NCI-H524 (cell line): ENCODE results near the gene WNT9A.
"Not testable (repeated sequence)": the region's sequence is repeated elsewhere in the genome, so short reads cannot be mapped to it uniquely, and the experiment has no call there.

Experiments used
- DNase-seq, 2 experiments: peaks; one replicate each; lab custom pipeline; 2025; lab: John Stamatoyannopoulos, UW

Gene WNT9A

DNA sequence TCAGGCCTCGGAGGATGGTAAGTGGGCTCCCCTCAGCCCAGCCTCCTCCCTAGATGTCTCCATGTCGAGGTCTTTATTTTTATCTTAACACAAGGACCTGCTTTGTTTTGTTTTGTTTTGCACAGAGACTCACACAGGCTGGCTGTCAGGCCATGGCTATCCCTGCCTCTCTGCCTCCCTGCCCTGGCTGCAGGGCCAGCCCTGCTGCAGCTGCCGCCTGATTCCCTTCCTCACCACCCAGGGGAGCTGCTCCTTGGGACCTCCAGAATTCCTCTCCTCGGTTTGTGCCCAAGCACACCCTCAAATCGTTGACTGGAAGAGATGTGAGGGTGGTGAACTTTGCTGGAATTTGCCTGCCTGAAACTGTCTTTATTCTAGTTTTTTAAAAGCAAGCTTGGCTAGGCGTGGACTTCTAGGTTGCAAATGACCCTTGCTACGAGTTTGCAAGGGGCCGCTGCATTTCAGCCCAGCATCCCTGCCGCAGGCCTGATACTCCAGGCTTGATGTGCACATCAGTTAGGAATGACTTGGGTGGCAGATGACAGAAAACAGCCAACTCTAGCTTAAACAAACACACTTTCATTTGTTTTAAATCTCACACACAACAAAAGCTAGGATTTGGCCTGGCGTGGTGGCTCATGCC is 37.1 kb downstream of the WNT9A start:
- no peak for DNase-seq

DNA sequence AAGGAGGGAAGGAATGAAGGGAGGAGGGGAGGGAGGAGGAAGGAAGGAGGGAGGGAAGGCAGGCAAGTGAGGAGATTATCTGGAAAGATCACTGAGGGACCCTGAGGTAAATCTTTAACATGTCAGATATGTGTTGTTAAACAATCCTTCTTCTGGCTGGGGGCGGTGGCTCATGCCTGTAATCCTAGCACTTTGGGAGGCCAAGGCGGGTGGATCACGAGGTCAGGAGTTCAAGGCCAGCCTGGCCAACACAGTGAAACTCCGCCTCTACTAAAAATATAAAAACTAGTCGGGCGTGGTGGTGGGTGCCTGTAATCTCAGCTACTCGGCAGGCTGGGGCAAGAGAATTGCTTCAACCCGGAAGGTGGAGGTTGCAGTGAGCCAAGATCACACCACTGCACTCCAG is 37.8 kb downstream of the WNT9A start:
- not testable (repeated sequence) for DNase-seq

DNA sequence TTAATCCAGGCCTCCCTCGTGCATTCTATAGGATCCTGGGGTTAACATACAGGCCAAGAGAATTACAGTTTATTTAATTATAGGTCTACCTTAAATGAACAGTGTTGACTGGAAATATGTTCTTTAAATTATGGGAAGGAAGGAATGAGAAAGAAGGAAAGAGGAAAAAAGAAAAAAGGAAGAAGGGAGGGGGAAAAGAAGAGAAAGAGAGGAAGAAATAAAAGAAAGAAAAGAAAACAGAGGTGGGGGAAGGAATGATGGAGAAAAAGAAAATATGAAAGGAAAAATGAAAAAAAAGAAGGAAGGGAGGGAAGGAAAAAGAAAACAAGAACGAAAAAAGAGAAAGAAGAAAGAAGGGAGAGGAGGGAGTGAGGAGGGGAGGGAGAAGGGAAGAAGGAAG is 38.5 kb downstream of the WNT9A start:
- DNase-seq = no peak

DNA sequence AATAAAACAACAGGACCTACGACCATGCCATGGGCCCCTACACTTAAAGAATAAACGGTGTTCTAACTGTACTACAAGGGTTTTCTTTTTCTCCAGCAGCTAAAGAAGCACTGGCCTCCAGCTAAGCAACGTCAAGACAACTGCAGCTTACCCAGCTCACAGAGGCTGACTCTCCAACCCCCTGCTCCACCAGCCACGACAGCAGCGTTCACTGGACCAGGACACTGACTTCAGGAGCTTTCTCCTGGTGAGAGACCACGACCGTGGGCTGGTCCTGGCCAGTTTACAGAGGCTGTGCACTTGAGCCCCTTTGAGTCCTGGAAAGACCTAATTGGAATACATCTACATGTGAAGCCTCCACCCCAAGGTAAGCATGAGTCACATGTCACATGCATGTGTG is 39.4 kb downstream of the WNT9A start:
- no peak for DNase-seq

DNA sequence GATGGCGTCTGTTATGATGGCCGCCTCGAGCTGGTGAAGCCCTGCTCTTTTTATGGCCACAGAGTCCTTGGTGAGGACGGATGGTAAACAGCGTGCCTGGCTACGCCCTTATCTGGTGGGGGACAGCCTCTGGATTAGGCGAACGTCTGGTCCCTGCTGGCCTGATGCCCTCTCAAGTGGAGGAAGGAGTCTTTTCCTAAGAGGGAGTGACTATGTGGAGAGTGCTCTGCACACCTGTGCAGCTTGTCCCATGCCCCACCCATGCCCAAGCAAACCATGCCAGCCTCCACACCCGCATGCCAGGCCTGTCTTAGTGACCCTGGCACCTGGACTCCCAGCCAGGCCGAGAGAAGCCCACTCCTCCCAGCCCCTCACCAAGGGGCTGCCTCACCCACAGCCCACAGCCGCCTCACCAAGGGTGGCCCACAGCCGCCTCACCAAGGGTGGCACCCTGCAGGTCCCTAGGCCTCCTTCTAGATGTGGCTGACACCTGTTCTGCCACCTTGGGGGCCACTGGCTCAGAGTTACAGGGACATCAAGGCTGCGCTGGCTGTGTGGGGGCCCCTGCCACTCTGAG is 40.2 kb downstream of the WNT9A start:
- peak; percentile 87 to 94 for DNase-seq

DNA sequence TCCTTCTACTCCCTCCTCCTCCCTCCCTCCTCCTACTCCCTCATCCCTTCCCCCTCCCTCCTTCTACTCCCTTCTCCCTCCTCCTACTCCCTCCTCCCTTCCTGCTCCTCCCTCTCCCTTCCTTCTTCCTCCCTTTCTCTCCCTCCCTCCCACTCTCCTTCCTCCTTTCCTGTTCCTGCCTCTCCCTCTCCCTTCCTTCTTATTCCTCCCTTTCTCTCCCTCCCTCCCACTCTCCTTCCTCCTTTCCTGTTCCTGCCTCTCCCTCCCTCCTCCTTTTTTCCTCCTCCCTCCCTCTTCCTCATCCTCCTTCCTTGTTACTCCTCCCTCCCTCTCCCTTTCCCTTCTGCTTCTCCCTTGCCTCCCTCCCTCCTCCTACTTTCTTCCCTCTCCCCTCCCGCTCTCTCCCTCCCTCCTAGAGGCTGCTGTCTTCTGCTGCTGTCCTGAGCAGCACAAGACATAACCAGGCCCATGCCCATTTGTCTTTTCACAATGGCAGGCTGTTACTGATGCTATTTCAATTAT is 41.1 kb downstream of the WNT9A start:
- peak; percentile 12 to 17 for DNase-seq

DNA sequence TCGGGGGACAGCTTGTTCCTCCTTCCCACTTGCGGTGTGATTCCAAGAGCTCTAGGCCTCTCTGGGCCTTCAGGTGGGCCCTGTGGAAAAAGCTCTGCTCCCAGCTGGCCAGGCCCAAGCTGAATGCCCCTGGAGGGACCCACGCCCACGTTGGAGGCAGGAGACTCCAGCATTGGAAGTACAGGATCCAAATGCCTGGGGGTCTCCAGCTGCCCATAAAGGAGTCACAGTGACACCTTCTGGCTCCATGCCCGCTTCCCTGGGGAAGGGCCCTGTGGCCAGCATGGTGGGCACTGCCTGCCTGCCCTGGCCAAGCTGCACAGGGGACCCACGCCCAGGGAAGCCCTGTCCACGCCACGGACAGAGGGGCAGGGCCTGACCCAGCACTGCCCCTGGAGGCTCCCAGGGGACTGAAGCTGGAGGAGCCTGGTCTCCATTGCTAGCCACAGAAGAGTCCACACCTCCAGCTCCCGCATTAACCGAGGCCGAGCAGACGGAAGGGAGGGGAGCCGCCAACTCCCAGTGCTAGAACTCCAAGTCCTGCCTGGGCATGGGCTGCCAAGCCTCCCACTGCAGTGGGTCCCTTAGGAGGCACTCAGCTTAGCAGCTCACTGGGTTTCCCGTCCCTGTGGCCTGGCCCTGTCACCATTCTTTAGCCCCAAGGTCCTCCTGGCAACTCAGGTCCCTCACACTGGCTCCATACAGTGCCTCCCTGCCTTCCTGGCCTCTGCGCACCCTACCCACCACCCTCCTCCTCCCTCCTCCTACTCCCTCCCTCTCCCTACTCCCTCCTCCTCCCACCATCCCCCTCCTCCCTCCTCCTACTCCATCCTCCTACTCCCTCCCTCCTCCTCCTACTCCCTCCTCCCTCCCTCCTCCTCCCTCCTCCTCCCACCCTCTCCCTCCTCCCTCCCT is 41.9 kb downstream of the WNT9A start:
- DNase-seq = peak in 1 of 2 experiments; percentile 15

DNA sequence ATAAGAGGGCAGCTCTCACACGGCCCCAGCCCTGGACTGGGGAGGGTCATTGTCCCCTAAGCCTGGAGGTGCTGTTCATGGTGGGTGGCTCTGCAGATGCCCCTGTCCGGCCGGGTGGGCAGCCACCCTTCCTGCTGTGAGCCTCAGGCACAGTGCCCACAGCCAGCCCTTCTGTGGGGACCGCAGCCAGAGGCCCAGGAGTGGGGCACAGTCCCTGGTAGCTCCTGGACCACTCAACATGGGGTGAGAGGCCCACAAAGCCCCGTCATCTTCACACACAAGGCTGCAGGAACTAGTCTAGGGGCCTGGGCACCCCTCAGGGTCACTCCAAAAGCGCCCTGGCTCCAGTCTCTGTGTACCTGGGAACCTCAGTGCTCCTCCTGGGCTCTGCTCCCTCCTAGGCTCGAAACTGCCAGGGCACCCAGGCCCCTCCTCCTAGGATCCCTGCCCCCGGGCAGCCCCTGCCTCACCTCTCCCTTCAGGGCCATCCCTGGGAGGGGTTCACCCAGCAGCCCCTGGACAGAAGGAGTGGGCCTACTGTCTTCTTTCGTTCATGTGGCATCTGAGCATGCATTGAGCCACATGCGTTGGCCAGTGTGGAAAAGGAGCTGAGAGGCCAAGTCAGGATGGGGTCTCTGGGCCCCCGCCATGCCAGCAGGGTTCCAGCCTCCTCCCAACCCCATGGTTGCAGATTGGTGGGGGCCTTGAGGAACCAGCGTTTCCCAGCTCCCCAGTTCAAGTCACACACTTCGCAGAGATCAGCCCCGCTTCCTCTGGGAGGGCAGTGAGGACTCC is 43.0 kb downstream of the WNT9A start:
- DNase-seq = no peak

DNA sequence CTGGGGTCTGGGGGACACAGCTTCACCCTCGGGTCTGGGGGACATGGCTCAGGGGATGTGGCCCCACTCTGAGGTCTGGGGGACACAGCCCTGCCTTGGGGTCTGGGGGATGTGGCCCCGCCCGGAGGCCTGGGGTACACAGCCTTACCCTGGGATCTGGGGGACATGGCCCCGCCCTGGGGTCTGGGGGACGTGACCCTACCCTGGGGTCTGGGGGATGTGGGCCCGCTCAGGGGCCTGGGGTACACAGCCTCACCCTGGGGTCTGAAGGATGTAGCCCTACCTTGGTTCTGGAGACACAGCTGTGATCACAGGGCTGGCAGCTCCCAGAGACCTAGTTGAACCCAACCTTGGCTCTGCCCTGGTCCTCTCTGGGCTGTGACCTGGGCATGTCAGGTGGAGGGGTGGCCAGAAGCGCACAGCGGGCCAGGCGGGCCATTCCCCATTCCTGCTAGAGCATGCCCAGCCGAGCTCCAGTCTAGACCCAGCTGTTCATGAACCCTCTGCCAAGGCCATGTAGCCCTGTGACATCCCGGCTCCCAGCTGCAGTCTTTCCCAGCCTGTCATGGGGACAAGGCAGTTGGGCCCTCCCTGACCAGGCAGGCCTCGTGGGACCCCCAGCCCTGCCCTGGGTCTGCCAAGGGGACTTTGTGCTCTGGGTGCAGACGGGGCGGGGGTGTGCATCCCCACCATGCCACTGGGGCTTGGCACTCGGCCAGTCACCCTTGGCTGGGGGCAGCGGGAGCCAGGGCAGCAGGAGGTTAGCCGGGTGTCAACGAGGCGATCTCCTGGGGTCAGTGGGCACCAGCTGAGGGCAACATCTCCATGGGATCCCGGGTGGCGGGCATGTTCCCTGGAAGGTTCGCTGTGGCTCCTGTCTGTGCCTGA is 43.9 kb downstream of the WNT9A start:
- DNase-seq = no peak

DNA sequence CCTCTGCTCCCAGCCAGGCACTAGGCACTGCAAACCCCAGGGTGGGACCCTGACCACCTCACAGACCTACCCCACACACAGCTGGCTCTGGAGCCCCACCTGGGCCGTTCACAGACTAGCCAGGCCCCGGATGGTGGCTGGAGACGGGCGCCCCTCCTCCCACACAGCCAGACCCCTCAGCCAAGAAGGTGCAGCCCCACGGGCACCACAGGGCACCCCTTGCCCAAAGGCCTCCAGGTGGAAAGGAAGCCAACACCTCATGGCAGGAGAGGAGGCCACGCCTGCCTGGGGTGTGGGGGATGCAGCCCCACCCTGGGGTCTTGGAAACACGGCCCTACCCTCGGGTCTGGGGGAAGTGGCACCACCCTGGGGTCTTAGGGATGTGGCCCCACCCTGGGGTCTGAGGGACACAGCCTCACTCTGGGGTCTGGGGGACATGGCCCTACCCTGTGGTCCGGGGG is 44.6 kb downstream of the WNT9A start:
- DNase-seq = no peak

DNA sequence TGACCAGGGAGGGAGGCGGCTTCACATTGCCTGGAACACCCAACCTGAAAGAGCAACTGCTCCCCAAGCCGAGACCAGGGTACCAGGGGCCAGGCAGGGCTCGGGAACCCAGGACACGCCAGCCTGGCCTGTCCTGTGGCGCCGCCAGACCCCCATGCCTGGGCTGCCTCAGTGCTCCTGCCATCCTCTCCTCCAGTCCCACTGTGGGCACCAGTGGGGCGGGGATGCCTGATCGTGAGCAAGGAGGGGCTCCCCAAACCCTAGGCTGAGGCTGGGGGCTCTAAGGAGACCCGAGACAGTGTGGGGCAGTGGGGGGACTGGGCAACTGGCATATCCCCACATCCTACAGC is 45.1 kb downstream of the WNT9A start:
- DNase-seq = no peak

DNA sequence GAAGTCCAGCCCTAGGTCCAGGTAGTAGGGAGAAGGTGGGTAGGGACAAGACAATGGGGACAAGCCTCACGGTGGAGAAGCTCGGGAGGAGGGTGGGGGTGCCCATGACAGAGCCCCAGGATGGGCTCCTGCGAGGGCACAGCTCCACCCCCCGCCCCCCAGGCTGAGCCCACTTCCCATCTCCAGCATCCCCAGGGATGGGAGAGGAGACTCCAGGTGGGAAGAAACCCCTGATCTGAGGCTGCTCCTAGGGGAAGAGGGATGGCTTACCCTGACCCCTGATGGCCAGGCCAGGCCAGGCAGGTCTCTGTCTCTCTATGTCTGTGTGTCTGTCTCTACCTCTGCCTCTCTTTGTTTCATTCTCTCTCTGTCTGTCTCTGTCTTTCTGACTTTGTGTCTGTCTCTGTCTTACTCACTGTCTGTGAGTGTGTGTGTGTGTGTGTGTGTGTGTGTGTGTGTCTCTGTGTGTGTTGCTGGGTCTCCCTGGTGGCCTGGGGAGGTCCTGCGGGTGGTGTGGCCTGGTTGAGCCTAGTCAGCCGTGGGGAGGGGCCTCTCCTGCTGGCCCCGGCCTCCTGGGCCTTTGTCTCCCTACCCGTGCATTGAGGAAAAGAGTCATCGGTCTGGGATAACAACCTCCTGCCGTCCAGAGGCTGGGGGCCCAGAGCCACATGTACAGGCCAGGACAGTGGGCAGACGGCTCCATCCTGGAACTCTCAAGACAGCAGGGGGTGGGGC is 45.7 kb downstream of the WNT9A start:
- no peak for DNase-seq

DNA sequence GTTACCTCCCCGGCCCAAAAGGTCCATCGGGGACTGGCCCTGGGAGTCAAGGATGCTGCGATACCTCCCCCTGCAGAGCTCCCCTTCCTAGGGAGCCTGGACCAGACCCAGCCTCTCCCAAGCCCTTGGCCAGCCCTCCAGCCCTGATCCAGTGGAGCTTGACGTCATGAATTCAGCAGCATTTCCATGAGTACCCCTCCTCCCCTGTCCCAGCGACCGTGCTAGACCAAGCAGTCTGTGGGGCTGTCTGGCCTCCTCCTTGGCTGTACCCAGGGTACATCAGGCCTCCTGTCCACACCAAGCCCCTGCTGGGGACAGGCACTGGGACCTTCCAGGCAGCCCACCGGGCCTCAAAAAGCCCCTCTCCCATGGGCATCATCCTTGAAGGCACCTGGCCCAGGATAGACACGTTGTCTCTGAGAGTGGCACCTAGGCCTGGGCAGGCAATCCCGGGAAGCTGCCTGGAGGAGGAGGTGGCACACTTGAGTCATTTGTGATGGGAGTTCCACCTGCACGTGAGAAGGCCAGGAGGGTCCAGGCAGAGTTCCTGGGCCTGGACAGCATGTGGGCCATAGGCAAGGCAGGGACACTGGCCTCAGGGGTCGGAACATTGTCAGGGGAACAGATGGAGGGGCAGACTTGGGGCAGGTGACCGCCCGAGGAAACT is 46.4 kb downstream of the WNT9A start:
- no peak for DNase-seq

DNA sequence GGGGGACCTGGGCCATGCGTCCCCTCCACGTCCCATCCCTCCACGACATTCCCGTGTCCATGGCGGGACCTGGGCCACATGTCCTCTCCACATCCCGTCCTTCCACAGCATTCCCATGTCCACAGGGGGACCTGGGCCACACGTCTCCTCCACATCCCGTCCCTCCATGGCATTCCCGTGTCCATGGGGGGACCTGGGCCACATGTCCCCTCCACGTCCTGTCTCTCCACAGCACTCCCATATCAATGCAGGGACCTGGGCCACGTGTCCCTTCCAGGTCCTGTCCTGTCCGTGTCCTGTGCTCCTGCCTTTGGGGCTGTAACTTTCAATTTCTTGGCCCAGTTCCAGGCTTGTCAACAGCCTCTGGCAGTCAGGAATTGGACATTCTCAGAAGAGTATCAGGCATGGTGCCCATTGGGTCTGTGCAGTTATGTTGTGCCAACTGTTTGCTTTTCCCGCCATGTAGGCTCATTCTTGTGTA is 47.1 kb downstream of the WNT9A start:
- no peak for DNase-seq

DNA sequence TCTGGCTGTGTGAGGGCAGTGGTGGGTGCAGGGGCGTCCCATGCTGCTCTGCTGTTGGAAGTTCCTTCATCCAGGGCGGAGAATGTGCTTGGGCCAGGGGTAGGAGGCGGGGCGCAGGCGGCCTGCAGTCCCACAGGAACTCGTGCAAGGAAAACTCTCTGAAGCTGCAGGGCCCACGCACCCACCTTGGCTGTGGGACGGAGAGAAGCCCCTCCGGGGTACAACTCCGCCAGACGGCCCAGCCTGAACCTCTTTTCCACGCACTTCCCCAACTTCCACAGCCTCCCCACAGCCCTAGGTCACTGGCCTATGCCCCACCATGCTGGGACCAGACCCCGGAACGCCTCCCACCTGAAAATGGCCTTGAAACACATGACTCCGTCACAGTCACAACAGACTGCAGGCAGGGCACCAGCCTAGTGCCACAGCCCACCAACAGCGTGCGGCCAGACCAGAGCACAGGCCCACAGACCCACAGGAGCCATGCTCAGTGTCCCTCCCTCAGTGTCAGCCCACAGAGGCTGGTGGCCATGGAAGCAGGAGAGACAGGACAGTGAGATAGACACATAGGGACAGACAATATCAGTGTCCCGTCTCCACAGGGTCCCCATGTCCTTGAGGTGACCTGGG is 47.8 kb downstream of the WNT9A start:
- DNase-seq = no peak

DNA sequence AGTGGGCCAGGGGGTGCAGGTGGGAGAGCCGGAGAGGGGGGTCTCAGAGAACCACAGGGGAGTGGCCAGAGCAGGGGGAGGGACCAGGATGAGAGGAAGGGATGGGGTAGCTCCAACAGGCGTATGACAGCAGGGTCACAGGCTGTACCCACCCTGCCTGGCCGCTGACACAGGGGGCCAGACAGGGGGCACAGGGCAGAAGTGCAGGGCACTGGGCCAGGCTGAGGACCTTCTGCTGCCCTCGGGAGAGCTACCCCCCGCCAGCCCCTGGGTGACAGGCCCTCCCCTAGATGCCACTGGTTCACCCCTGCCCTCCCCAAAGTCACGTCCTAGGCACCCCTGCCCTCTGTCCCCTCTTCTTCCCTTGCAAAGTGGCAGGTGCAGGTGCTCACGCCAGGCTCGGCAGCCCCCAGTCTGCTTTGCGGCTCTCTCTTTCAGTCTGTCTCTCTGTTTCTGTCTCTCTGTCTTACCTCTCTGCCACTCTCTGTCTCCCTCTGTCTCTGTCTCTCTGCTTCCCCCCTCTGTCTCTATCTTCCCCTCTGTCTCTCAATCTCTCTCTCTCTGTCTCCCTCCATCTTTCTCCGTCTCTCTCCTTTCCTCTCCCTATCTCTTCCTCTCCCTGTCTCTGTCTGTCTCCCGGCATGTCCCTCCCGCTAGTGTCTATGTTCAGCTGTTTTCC is 48.5 kb downstream of the WNT9A start:
- DNase-seq = no peak

DNA sequence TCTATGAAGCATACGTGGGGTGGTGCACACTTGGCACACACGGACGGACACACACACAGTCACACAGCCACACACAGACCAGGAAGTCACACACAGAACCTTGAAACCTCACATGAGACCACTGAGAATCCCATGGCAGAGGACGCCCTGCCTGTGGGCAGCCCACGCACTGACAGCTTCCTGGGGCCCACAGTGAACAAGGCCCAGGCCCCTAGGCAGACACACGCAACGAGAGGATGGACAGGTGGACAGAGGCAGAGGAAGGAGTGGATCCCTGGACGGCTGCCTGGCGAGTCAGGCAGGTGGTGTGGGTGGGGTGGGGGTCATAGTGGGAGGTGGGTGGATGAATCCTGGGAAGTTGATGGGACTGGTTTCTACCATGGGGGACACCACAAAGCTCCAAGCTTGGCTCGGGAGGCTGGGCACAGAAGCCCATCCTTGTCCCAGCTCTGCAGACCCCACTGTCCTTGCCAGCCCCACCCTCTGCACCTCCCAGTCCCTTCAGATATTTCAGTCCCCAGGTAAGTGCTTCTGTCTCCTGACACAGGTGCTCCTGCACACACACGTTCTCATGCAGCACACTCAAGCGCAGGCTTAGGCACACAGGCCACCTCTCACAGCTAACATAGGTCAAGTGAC is 49.1 kb downstream of the WNT9A start:
- DNase-seq = no peak
